D721Med (cell line): Measurements from ENCODE around the gene CCNO.

Source experiments
- DNase-seq: peaks from one replicate; pipeline ENCODE4 v3.0.0; 2011; ENCODE audit warnings: low spot score; ENCODE audit not compliant: insufficient read length
- FAIRE-seq: peaks from 2 replicates; lab custom pipeline; 2011; peaks lifted over from hg19 to GRCh38; lab: Jason Lieb, UNC
- TF ChIP-seq, protein P1 (sequence below): IDR thresholded peaks from 2 replicates; pipeline ENCODE4 v1.5.1; 2012; ENCODE audit warnings: mild to moderate bottlenecking, control low read depth; ENCODE audit not compliant: insufficient read depth; ENCODE audit errors: missing control alignments

The CCNO gene

DNA sequence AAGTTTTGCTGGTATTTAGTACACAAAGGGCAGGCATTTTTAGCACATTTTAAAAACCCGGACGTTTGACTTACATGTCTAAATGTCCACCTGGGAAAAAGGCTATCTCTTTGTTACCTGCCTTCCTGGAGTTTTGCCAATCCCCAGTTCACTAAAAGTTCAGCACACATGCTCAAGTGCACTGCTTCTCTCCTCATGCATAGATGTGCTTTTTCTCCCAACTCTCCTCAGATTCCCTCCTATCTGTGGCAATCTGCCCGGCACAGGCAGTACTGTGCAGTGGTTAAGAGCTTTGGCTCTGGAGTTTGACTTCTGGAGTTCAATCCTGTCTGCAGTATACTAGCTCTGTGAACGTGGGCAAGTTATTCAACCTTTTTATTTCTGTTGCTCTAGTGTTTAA lies 8.3 kb upstream of the CCNO start:
- TF ChIP-seq, protein P1, sequence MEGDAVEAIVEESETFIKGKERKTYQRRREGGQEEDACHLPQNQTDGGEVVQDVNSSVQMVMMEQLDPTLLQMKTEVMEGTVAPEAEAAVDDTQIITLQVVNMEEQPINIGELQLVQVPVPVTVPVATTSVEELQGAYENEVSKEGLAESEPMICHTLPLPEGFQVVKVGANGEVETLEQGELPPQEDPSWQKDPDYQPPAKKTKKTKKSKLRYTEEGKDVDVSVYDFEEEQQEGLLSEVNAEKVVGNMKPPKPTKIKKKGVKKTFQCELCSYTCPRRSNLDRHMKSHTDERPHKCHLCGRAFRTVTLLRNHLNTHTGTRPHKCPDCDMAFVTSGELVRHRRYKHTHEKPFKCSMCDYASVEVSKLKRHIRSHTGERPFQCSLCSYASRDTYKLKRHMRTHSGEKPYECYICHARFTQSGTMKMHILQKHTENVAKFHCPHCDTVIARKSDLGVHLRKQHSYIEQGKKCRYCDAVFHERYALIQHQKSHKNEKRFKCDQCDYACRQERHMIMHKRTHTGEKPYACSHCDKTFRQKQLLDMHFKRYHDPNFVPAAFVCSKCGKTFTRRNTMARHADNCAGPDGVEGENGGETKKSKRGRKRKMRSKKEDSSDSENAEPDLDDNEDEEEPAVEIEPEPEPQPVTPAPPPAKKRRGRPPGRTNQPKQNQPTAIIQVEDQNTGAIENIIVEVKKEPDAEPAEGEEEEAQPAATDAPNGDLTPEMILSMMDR: no peak
- DNase-seq (no peak), FAIRE-seq (no peak)

DNA sequence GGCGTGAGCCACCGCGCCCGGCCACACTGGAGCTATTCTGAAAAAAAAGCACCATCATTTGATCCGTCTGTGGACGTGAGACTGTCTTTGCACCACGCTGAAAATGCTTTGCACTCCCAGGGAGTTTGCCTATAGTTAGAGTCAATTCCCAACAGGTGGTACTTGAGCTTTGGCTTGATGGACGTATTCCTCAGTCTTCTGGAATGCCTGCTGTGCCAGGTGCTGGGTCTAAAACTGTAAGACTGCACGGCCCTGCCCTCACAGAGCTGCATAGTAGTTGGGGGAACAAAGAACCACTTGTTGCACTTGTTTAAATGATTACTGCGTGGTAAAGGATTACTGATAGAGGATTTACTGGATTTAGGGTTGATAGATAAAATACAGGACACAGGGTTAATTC lies 3.4 kb upstream of the CCNO start:
- no peak for FAIRE-seq
- TF ChIP-seq, protein P1: no peak
- DNase-seq: no peak

DNA sequence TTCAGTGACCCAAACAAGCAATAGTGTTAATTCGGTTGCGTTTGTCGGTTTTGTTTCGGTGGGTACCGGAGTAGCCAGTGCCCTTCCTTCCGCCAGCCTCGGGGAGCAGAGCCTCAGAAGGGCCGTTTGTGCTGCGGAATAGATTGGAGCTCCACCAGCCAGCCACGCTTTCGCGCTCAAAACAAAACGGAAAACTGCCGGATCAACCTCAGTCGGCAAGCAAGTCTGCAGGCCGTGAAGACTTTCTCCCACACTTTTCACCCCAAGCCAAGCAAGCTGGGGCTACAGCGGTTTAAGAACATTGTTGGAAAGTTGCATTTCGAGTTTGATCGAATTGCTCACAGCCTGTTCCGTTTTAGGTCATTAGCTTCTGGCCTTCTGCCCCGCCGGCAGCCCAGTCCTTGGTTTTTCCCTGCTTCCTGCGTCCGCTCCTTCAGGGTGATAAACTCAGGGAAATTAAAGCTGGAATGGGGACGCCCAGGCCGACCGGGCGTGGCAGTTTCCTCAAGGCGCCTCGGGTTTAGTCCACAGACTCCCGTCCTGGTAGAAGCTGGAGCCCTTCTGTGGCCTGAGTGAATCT lies 803 bp upstream of the CCNO start:
- TF ChIP-seq, protein P1: no peak
- FAIRE-seq (no peak), DNase-seq (no peak)

DNA sequence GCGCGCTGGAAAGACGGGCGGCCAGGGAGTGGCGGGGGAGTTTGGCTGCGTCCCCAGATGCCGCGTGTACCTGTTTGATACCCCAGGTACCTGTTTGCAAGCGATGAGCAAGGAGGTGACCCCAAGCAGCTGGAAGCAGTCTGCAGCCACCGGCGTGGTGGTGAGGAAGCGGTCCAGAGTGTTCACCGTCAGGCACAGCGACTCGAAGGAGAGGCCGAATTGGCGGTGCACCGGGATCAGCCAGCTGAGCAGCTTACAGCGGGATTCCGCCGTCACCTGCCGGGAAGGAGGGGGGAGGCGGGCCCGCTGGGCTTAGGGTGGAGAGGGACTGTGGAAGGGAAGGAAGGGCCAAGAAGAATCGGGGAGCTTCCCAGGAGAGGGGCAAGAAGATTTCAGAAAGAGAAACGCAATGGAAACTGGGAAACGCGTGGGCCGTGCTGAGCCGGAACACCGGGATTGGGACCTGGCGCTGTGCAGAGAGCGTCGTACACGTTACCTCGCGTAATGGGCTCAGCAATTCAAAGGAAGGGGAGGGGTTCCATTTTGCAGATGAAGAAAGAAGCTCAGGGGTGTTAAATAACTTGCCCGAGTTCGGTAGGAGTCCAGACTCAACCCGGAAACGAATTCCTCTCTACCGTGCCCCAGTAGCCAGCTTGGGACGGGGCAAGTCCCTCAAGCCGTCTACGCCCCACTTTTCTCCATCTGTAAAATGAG lies 980 bp downstream of the CCNO start:
- TF ChIP-seq, protein P1: no peak
- DNase-seq (no peak), FAIRE-seq (no peak)

DNA sequence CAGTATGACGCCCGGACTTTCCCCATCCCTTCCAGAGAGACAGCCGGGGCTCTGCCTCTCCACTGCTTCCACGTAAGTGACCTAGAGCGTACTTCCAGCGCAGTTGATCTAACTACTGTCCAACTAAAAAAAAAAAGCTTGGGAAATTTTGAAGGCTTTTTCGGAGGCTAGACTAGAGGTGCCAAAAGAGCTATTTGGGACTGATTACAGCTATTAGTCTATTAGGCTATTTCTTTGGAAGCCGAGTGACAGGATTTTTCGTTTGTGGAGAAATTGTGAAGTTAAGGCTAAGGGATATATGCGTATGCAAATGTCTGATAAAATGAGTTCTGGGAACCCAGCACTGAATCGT lies 1.5 kb downstream of the CCNO start:
- FAIRE-seq (no peak), DNase-seq (no peak)
- TF ChIP-seq, protein P1: no peak

DNA sequence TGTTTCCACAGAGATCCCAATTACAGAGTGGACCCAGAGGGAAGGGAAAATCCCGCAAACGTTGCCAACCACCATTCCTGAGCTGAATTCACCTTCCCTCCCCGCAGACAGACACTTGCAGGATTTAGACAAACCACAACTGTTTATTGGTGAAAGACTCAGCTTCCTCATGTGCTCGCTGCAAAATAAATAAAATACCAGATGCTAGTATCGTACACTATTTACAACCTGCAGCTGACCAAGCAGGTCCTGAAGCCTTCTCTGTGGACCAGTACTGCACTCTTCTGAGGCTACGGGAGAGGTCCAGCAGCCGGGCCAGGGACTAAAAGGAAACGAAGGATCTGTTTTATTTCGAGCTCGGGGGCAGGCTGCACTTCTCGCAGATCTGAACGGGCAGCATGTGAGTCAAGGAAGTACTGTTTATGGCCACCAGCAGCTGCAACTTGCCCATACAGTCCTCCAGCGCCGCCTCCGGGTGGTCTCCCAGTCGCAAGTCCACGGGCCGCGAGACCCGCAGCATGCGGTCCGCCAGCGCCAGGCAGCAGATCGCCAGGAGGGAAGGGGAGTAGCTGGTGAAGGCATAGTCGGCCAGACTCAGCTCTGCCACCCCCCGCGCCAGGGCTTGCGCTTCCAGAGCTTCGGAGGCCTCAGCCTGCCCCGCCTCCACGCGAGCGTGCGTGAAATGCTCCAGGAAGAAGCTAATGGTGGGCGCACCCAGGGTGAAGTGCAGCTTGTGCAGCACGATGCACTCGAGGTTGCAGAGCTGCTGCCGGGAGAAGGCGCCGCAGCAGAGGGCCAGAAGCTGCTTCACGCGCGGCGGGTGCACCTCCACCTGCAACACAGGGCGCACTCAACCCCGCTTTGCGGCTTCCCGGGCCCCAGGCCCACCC lies 2.1 kb downstream of the CCNO start:
- TF ChIP-seq, protein P1: no peak
- no peak for DNase-seq
- FAIRE-seq: no peak
